ENCODE data around the gene CUL1.

DNA sequence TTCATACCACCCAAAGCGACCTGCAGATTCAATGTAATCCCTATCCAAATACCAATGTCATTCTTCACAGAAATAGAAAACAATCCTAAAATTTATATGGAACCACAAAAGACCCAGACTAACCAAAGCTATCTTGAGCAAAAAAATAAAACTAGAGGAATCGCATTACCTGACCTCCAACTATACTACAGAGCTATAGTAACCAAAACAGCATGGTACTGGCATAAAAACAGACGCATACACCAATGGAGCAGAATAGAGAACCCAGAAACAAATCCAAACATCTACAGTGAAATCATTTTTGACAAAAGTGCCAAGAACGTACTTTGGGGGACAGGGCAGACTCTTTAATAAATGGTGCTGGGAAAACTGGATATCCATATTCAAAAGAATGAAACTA lies 16.9 kb upstream of the CUL1 start:
- TF ChIP-seq, protein P1, sequence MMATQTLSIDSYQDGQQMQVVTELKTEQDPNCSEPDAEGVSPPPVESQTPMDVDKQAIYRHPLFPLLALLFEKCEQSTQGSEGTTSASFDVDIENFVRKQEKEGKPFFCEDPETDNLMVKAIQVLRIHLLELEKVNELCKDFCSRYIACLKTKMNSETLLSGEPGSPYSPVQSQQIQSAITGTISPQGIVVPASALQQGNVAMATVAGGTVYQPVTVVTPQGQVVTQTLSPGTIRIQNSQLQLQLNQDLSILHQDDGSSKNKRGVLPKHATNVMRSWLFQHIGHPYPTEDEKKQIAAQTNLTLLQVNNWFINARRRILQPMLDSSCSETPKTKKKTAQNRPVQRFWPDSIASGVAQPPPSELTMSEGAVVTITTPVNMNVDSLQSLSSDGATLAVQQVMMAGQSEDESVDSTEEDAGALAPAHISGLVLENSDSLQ (IDR thresholded peaks at IDR 0.05) = no peak
- no peak for TF ChIP-seq BHLHE40 (IDR thresholded peaks at IDR 0.05; ENCODE audit: borderline replicate concordance)
- no peak for TF ChIP-seq L3MBTL2 (conservative IDR thresholded peaks at IDR 0.05)

Data from HEK293T (cell line).